ENCODE results near the gene RYR2. TPM values are rescaled to one million over a fixed set of nuclear protein-coding genes. Genes with fewer than 3 reads are reported as not detected.

Gene RYR2
- total RNA-seq, 1 experiment from 2014 or later: 0.90 TPM

DNA sequence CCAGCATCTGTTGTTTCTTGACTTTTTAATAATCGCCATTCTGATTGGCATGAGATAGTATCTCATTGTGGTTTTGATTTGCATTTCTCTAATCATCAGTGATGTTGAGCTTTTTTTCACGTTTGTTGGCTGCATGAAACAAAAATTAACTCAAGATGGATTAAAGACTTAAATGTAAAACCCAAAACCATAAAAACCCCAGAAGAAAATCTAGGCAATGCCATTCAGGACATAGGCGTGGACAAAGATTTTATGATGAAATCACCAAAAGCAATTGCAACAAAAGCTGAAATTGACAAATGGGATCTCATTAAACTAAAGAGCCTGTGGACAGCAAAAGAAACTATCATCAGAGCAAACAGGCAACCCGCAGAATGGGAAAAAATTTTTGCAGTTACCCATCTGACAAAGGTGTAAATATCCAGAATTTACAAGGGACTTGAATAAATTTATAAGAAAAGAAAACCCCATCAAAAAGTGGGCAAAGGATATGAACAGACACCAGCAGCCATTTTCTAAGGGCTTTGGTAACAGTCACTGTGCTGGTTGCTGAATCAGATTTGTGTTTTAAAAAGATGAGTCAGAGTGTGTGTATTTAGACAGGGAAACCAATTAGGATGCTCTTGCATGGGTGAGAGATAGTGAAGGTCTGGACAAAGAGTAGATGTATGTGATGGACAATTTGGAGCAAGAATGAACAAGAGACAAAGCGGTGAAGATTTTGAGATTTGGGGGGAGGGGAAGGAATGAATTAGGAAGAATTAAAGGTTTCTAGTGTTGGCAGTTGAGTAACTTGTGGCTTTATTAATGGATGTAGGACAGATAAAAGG, 110.7 kb downstream of the RYR2 start:
- Mint-ChIP-seq H3K9me3 (ENCODE audit: low read depth, unreplicated experiment) (peaks cover 9% of the 10 kb centered on the region), H3K27ac (ENCODE audit: unreplicated experiment) (no peak overlapping the region), H3K4me3 (ENCODE audit: low read depth, unreplicated experiment) (no peak overlapping the region), H3K4me1 (ENCODE audit: low read depth, unreplicated experiment) (no peaks in the 10 kb centered on the region), H3K36me3 (ENCODE audit: insufficient read depth, unreplicated experiment) (no peaks in the 10 kb centered on the region), H3K27me3 (ENCODE audit: unreplicated experiment) (no peaks in the 10 kb centered on the region)
- CTCF ChIA-PET: no interaction called here
- BruUV-seq (replicated peaks): no TSS peak
- intact Hi-C loops (cut with micrococcal nuclease; ENCODE audit: unreplicated experiment): no loop called here
- DNase-seq: no peak
- TF ChIP-seq, protein P1, sequence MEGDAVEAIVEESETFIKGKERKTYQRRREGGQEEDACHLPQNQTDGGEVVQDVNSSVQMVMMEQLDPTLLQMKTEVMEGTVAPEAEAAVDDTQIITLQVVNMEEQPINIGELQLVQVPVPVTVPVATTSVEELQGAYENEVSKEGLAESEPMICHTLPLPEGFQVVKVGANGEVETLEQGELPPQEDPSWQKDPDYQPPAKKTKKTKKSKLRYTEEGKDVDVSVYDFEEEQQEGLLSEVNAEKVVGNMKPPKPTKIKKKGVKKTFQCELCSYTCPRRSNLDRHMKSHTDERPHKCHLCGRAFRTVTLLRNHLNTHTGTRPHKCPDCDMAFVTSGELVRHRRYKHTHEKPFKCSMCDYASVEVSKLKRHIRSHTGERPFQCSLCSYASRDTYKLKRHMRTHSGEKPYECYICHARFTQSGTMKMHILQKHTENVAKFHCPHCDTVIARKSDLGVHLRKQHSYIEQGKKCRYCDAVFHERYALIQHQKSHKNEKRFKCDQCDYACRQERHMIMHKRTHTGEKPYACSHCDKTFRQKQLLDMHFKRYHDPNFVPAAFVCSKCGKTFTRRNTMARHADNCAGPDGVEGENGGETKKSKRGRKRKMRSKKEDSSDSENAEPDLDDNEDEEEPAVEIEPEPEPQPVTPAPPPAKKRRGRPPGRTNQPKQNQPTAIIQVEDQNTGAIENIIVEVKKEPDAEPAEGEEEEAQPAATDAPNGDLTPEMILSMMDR (IDR thresholded peaks at IDR 0.05; ENCODE audit: unreplicated experiment): no peak

- Mint-ChIP-seq H3K27me3 (ENCODE audit: unreplicated experiment) (no peaks in the 10 kb centered on the region), H3K4me3 (ENCODE audit: low read depth, unreplicated experiment) (no peak overlapping the region), H3K4me1 (ENCODE audit: low read depth, unreplicated experiment) (no peaks in the 10 kb centered on the region), H3K36me3 (ENCODE audit: insufficient read depth, unreplicated experiment) (no peaks in the 10 kb centered on the region), H3K9me3 (ENCODE audit: low read depth, unreplicated experiment) (peaks cover 12% of the 10 kb centered on the region), H3K27ac (ENCODE audit: unreplicated experiment) (no peak overlapping the region)
- intact Hi-C loops (cut with micrococcal nuclease; ENCODE audit: unreplicated experiment): no loop called here
- DNase-seq: no peak
- CTCF ChIA-PET: interaction anchor here (0.6 kb wide), 1 partner anchor 915 kb away, joined by 3 read pairs; no protein-coding TSS in a partner anchor
- BruUV-seq (replicated peaks): no TSS peak
- TF ChIP-seq, protein P1 (IDR thresholded peaks at IDR 0.05; ENCODE audit: unreplicated experiment): no peak
Observed at GRCh38 chr1:237154157-237154556, 112.2 kb downstream of the RYR2 start.

- Mint-ChIP-seq H3K27me3 (ENCODE audit: unreplicated experiment) (no peaks in the 10 kb centered on the region), H3K9me3 (ENCODE audit: low read depth, unreplicated experiment) (peaks cover 3% of the 10 kb centered on the region), H3K27ac (ENCODE audit: unreplicated experiment) (no peak overlapping the region), H3K36me3 (ENCODE audit: insufficient read depth, unreplicated experiment) (no peaks in the 10 kb centered on the region), H3K4me1 (ENCODE audit: low read depth, unreplicated experiment) (no peaks in the 10 kb centered on the region), H3K4me3 (ENCODE audit: low read depth, unreplicated experiment) (no peak overlapping the region)
- TF ChIP-seq, protein P1 (IDR thresholded peaks at IDR 0.05; ENCODE audit: unreplicated experiment): no peak
- CTCF ChIA-PET: interaction anchor here (0.5 to 1.5 kb wide), 4 partner anchors 9 to 276 kb away, joined by 3 to 4 read pairs (median 3); no protein-coding TSS in a partner anchor
- intact Hi-C loops (cut with micrococcal nuclease; ENCODE audit: unreplicated experiment): no loop called here
- no TSS peak for BruUV-seq (replicated peaks)
- no peak for DNase-seq
Observed at GRCh38 chr1:237164406-237165352, 122.7 kb downstream of the RYR2 start.

GRCh38 chr1:237166086-237166485, 124.1 kb downstream of the RYR2 start:
- H3K4me3 Mint-ChIP-seq (ENCODE audit: low read depth, unreplicated experiment): no peak overlapping the region
- CTCF ChIA-PET: interaction anchor here (1.5 kb wide), 1 partner anchor 18 kb away, joined by 4 read pairs; no protein-coding TSS in a partner anchor
- H3K27me3 Mint-ChIP-seq (ENCODE audit: unreplicated experiment): no peaks in the 10 kb centered on the region
- peaks cover 6% of the 10 kb centered on the region for H3K9me3 Mint-ChIP-seq (ENCODE audit: low read depth, unreplicated experiment)
- BruUV-seq (replicated peaks): no TSS peak
- intact Hi-C loops (cut with micrococcal nuclease; ENCODE audit: unreplicated experiment): no loop called here
- TF ChIP-seq, protein P1 (IDR thresholded peaks at IDR 0.05; ENCODE audit: unreplicated experiment): no peak
- H3K27ac Mint-ChIP-seq (ENCODE audit: unreplicated experiment): no peak overlapping the region
- H3K36me3 Mint-ChIP-seq (ENCODE audit: insufficient read depth, unreplicated experiment): no peaks in the 10 kb centered on the region
- DNase-seq: no peak
- no peaks in the 10 kb centered on the region for H3K4me1 Mint-ChIP-seq (ENCODE audit: low read depth, unreplicated experiment)

Measured in Calu3 (cell line).